ENCODE data around the gene ZNF354C.
"Not testable (repeated sequence)": the region's sequence is repeated elsewhere in the genome, so short reads cannot be mapped to it uniquely, and the experiment has no call there.

Gene ZNF354C

DNA sequence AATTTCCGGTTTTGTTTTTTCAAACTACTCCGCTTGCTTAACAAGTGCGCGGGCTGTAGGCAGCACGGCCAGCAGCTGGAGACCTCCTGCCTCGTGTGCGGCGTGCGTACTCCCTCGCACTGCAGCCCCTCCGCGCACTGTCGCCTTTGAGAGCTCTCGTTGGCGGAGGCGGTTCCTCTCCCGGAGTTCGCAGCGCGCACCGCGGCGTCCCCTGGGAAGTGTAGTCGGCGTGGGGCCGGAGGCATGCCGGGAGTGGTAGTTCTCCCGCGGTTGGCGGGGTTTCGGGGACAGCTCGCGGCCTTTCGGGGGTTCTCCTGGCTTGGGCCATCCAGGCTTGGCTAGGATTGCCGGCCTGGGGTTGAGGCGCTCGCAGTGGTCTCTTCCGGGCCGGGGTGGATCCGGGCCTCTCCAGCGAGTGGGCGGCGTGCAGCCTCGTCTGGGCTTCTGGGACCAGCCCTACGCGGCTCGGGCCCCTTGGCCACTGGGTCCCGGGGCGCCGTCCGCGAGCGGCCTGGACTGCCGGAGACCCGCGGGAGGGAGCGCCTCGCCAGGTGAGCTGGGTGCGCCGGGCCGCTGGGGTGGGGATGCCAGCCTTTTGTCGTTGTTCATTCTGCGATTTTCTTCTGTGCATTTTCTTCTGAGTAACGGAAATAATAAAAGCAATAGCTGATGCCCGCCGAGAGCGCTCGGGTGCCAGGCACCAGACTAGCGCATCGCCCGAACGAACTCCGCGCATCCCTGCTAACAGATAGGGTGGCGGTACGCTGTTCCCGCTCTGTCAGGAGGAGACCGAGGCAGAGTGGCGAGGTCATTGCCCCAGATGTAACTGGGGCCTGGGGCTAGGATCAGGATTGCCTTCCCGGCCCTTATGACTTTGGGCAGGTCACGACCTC is at the start of gene ZNF354C:
TSS of gene ZNF354C (plus strand) at position 258 of the 893 bp plus-strand sequence. CDS start 1,696 bp downstream, outside the sequence.
- peak; percentile 74 to 81 for DNase-seq (ENCODE audit: low read depth in 2 of 2)

DNA sequence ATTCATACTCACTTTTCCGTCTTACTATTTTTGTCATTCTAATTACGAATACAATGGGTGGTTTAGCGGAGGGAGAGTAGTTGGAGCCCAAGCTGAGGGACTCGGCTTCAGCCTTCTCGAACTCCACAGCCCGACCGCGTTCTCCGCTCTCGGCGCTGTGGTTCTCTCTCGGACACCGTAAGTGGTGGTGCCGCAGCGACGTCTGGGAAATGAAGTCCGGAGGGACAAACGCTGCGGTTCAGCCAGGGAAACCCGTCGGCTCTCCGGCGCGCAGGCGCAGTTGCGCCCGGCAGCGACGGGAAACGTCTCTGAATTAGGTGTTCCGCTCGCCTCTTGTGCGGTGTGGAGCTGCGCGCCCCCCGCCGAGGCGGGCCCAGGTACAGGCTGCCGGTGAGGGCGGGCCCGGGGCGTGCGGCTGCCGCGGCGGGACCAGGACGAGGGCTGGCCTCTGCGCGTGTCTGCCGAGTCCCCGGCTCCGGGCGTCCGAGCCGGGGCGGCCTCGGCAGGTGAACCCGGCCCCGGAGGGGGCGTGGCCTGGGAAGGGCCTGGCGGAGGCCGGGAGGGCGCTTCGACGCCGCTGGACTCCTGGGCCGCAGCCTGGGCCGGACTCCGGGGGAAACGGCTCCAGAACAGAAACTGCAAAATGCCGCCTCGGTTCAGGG is 36.5 kb upstream of the ZNF354C start, which contains the start of gene ZNF879:
TSS of gene ZNF879 (plus strand) at position 277 of the 662 bp plus-strand sequence. CDS start 1,201 bp downstream, outside the sequence.
- DNase-seq (ENCODE audit: low read depth in 2 of 2) = peak; percentile 84 to 85

DNA sequence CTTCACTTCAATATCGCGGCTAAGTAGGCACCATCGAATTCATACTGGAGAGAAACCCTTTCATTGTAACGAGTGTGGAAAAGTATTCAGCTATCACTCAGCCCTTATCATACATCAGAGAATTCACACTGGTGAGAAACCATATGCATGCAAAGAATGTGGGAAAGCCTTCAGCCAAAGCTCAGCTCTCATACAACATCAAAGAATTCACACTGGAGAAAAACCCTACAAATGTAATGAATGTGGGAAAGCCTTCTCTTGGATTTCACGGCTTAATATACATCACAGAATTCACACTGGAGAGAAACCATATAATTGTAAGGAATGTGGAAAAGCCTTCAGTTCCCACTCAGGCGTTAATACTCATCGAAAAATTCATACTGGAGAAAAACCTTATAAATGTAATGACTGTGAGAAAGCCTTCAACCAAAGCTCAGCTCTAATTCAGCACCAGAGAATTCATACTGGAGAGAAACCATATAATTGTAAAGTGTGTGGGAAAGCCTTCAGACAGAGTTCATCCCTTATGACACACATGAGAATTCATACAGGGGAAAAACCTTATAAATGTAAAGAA is 27.1 kb upstream of the ZNF354C start:
- DNase-seq (ENCODE audit: low read depth in 2 of 2) = no peak

DNA sequence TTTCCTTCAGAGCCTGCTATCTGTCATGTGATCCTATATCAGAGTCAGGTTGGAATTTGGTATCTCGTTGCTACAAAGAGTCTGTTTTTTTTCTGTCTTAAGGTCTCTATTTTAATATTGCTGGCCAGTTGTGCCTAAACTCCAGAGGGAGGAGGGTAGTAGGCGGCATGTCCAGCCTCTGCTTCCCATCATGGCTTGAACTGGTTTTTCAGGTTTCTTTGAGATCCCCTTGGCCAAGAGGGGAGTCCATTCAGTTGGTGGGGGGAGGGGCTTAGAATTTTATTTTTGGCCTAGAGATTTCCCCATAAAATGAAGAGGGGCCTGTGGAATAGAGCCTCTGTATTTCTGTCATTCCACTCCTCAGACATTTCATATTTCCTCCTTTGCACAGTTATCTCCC is 15.4 kb upstream of the ZNF354C start:
- no peak for DNase-seq (ENCODE audit: low read depth in 2 of 2)

DNA sequence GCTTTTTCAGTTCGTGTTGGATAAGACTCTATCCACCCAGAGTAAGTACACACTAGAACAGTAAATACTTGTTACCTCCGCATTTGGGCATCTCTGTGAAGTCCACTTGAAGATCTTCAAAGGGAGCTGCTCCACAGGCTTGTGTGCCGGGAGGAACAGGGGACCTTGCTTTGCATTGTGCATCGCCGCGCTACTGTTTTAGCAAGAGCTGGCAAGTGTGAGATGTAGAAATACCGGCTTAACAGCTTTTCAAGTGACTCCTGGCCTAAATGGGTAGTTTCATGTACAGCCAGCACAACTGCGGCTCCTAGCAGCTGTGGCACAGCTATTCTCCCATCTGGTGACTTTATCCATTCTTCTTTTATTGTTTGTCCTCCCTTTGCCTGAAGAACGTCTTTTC is 8.4 kb upstream of the ZNF354C start:
- no peak for DNase-seq (ENCODE audit: low read depth in 2 of 2)

DNA sequence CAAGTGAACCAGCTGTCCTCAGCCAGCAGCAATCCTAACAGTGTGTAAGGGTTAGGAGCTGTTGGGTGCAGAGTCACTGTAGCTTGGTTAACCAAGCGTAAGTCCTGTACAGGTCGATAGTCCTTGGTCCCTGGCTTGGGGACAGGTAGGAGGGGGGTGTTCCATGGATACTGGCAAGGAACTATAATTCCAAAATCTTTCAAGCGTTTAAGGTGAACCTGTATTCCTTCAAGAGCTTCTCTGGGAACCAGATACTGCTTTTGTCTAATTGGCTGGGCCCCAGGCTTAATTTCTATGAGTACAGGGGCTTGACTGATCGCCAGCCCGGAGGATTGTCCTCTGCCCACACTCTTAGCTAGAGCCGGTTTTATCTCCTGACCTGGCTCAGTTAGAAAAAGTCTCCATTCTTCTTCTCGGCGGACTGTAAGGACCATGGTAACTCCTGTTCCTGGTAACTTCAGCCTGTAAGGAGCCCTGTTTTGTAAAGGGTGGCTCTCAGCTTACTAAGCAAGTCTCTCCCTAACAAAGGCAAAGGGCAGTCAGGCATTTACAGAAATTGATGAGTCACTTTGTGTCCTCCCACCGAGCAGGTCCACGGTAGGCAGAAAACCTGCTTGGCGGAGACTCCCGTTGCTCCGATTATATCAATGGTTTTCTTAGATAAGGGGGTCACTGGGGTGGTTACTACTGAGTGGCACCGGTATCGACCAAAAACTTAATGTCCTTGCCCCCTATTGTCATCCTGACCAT is 6.0 kb upstream of the ZNF354C start:
- no peak for DNase-seq (ENCODE audit: low read depth in 2 of 2)

DNA sequence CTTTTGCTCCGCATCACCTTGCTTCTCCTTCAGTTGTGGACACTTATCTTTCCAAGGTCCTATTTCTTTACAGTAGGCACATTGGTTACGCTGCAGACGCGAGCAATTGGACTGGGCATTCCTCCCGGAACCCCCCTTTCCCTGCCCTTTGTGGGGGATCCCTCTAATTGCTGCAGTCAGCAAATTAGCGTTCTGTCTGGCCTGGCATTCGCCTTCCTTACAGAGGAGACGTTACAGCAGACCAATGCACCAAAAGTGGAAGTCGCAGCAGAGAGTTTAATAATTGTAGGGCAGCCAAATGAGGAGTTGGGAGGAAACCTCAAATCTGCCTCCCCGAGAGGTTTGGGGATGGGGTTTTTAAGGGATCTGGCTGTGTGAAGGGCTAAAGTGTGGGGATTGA is 5.3 kb upstream of the ZNF354C start:
- DNase-seq (ENCODE audit: low read depth in 2 of 2) = no peak

DNA sequence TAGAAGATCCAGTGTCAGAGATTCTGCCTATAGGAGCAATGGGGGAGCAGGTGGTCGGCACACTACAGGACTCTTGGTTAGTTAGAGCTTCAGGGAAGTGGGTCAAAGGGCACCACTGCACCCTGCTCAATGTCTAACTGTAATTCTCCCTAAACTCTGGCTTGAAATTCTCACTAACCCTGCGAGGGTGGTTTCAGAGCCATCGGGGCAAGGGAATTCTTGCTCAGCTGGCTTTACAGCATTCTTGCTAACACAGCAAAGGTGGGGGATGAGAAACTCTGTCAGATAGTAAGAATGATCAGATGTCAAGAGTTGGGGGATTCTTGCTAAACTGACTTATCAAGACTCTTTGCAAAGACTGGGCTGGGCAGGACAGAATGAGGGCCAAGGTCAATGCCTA is 4.7 kb upstream of the ZNF354C start:
- no peak for DNase-seq (ENCODE audit: low read depth in 2 of 2)

DNA sequence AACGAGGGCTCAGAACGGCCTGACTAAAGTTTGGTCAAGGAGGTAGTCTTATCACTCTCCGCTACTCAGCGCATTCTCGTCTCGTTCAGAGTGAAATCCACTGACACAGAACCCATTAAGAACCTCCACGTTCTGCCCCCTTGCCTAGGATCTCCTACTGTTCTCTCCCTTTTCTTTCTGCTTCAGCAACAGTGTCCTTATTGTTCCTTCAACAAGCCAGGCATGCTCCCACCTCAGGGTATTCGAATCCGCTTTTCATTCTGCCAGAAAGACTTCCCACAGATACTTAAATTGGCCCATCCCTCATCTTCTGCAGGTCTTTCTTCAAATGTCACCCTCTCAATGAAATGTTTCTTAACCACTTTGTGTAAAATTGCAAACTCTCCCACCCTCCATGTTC is 4.3 kb upstream of the ZNF354C start:
- no peak for DNase-seq (ENCODE audit: low read depth in 2 of 2)

DNA sequence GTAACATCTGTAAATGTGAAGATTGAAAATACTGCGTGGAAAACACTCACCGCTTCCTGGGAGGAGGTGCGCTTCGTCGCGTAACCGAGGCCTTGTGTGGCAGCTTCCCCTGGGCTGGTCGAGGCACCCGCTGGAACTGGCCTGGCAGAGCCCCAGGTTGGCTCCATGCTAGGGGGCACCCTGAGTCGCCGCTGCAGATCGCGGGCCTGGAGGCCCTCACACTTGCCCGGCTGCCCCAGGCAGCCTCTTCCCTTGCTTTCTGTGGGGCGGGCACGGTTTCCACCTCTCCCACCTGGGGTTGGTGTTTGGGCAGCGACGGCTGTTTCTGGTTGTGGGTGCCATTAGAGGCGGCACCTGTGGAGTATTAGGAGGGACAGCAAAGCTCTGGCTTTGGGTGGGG is 852 bp downstream of the ZNF354C start:
- DNase-seq (ENCODE audit: low read depth in 2 of 2) = no peak

DNA sequence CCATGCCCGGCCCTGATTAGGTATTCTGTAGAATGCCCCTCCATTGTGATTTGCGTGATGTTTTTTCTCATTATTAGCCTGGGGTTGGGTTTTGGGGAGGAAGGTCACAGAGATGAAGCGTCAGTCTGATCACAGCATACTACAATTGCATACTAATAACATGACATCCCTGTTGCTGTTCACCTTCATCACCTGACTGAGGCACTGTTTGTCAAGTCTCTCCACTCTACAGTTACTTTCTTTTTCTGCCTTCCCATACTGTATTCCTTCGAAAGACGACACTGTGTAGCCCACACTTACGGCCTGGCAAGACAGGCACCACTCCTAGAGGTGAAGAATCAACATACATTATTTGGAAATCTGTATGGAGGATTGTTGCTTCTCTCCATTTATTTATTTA is 5.5 kb downstream of the ZNF354C start:
- DNase-seq (ENCODE audit: low read depth in 2 of 2) = no peak

DNA sequence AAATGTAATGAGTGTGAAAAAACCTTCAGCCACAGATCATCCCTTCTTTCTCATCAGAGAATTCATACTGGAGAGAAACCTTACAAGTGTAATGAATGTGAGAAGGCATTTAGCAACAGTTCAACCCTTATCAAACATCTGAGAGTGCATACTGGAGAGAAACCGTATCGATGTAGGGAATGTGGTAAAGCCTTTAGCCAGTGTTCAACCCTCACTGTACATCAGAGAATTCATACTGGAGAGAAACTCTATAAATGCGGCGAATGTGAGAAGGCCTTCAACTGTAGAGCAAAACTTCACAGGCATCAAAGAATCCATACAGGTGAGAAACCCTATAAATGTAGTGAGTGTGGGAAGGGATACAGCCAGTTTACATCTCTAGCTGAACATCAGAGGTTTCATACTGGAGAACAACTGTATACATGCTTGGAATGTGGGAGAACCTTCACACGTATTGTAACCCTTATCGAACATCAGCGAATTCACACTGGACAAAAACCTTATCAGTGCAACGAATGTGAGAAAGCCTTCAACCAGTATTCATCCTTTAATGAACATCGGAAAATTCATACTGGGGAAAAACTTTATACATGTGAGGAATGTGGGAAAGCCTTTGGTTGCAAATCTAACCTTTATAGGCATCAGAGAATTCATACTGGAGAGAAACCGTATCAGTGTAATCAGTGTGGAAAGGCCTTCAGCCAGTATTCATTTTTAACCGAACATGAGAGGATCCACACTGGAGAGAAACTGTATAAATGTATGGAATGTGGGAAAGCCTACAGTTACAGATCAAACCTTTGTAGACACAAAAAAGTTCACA is 19.2 kb downstream of the ZNF354C start:
- no peak for DNase-seq (ENCODE audit: low read depth in 2 of 2)

DNA sequence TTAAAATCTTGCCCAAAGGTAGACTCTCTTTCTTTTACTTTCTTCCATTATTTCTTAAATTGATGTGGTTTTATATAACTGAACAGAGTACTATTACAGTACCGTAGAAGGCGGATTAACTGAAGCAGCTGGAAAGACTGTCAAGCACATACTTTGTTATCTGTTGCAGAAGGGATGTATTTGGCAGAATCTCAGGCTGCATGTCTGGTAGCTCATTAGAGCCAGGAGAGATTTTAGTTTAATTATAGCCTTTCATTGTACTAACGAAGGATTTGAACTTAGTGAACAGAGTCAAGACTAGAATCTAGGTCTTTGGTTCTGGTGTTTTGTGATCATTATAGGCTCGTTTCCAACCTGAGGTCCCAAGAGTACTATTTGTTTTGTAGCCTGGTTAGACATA is 20.6 kb downstream of the ZNF354C start:
- DNase-seq (ENCODE audit: low read depth in 2 of 2) = no peak

DNA sequence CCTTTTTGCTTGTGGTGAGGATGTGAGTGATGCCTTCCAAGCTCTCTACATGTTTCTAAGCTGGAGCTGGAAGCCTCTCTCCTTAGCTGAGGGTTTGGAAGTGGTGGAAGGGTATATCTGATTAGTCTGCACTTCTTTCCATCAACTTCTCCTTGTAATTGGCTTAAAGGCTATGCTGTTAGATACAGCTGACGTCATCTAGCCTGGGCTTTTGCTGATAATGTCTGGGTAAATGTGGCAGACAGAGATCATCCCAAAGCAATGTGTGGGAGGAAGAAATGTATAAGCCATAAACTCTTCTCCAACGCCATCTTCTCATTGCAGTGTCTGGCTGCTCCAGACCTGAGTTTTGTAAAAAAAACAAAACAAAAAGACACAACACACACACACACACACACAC is 29.3 kb downstream of the ZNF354C start:
- no peak for DNase-seq (ENCODE audit: low read depth in 2 of 2)

DNA sequence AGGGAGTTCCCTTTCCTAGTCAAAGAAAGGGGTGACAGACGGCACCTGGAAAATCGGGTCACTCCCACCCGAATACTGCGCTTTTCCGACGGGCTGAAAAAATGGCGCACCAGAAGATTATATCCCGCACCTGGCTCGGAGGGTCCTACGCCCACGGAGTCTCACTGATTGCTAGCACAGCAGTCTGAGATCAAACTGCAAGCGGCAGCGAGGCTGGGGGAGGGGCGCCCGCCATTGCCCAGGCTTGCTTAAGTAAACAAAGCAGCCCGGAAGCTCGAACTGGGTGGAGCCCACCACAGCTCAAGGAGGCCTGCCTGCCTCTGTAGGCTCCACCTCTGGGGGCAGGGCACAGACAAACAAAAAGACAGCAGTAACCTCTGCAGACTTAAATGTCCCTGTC is 41.1 kb downstream of the ZNF354C start:
- not testable (repeated sequence) for DNase-seq (ENCODE audit: low read depth in 2 of 2)

DNA sequence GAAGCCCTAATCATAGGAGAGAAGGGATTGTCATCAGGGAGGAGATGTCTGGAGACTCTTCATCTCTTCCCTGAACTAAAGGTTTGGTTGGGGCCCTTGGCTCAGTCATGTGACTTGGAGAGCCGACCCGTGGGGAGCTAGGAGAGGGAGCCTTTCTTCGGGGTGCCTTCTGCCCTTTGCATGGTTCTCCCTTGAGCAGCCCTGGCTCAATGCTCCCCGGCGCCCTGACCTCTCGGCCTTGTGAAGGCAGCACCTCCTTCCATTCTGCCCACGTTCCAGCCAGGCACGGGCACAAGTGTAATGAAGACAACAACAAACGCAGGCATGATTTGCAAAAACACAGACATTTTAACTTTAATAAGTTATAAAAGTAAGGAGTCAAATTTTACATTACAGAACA is 50.4 kb downstream of the ZNF354C start:
- no peak for DNase-seq (ENCODE audit: low read depth in 2 of 2)

DNA sequence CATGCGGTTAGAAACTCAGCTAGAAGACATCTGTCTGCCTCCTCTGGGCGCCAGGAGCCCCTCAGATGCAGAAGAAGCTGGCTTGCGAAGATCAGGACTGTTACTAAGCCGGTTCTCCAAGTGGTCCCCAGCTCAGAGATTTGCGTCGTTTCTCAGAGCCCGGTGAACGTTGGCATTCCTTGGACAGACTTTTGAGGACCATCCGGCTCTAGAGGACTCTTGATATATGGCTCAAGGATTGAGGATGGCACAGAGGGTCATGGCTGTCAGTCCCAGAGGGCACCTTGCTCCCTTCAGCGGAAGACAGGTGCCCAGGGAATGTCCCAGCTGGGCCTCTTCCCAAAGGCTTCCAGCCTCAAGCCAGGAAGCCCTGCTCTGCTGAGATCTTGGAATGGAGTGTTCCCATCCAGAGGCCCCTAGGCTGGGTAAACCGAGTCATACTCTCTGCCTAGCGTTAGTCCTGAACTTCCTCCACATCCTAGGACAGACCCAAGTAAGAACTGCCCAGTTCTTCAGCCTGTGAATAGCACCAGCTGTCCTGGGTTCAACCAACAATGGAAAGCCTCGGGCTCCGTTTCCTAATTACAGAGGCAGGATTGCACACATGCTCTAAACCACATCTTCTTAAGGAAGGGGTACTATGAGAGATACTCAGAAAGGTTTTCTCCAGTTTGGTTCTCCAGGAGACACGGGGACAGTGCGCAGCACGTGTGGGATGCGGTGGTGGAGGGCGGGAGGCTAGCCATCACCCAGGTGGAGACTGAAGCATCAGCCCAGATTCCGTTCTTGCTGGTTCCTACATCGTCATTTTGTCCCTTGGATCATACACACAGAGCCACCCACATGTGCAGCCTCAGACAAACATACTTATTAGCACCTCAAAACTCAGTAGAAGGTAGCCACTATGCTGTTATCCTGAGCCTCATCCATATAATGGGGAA is 51.4 kb downstream of the ZNF354C start:
- no peak for DNase-seq (ENCODE audit: low read depth in 2 of 2)

DNA sequence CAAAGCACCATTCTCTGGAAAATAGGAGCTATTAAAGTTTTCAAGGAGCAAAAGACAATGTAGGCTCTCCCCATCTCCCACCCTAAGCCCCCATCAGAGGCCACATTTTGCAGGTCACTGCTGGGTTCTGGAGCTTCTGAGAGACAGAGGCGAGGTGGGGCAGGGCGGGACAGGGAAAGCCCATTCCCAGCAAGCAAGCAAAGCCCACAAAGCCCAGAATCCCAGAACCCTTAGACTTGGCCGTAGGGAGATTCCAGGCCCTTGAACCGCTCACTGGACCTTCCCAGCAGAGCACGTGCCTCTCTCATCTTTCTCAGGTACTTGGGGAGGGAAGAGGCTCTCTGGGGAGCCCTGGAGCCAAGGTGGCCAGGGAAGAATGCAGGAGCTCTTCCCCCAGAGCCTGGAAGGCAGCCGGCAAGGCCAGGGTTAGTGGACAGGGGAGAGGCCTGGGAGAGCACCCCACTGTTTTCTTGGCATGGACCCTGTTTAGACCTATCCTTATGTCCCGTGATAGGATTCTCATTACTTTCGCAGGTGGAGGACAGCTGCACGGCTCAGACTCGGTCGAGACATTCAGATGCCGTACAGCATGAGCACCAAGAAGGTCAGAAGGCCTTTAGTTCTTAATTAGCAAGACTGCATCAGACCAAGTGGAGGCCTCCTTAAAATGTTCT is 52.4 kb downstream of the ZNF354C start:
- no peak for DNase-seq (ENCODE audit: low read depth in 2 of 2)

DNA sequence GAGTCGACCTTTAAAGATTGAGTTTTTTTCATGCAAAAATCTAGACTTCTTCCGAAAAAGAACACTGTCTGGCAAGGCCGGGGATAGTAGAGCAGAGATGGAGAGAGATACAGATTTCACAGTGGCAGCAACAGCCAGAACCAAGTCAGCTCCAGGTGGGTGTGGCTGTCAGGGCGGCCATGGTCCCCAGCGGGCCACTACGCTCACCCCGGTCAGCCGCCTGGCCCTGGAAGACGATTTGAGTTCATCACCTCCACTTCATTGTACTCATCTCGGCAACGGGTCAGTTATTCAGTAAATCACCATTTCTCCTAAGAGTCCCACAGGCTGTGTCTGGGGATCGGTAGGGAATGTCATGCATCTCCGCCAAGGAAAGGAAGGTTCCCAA is 53.0 kb downstream of the ZNF354C start:
- no peak for DNase-seq (ENCODE audit: low read depth in 2 of 2)

Measured in stimulated activated CD8-positive, alpha-beta memory T cell treated with anti-CD3 and anti-CD28 coated beads, Interleukin-2, amount 100 ng/mL, for 48 hours (primary cell).